NB4 (cell line): ENCODE data around the gene CALD1.

Experiments used
- POLR2A ChIP-seq: IDR thresholded peaks from 2 replicates; pipeline ENCODE4 v1.6.1; 2011; ENCODE audit warnings: mild to moderate bottlenecking; ENCODE audit not compliant: insufficient read length; ENCODE audit errors: extremely low read depth
- TF ChIP-seq, protein P1 (sequence below): IDR thresholded peaks from one replicate; pipeline ENCODE4 v1.5.1; 2012; ENCODE audit warnings: low read depth, low read length
- TF ChIP-seq, protein P2 (sequence below): IDR thresholded peaks from 2 replicates; pipeline ENCODE4 v1.6.1; 2011; ENCODE audit warnings: low read depth, low read length

DNA sequence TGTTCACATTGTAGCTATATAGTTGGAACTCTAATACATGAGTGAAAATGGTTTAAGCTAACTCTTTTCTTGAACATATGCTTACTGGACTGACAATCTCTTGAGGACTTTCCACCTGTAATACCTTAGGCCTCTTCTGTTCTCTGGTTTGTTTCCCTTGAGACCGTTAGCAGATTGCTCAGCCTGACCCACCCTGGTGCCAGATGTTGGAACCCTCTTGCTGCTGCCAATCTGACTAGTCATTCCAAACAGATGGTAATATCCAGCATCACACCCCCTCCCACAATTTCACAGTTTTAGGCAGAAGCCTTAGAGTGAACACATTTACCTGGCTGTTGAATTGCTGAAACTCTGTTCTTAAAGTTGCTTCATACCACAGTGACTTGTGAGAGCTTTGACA, 18.7 kb downstream of the CALD1 start:
- TF ChIP-seq, protein P1, sequence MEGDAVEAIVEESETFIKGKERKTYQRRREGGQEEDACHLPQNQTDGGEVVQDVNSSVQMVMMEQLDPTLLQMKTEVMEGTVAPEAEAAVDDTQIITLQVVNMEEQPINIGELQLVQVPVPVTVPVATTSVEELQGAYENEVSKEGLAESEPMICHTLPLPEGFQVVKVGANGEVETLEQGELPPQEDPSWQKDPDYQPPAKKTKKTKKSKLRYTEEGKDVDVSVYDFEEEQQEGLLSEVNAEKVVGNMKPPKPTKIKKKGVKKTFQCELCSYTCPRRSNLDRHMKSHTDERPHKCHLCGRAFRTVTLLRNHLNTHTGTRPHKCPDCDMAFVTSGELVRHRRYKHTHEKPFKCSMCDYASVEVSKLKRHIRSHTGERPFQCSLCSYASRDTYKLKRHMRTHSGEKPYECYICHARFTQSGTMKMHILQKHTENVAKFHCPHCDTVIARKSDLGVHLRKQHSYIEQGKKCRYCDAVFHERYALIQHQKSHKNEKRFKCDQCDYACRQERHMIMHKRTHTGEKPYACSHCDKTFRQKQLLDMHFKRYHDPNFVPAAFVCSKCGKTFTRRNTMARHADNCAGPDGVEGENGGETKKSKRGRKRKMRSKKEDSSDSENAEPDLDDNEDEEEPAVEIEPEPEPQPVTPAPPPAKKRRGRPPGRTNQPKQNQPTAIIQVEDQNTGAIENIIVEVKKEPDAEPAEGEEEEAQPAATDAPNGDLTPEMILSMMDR = no peak
- no peak for TF ChIP-seq POLR2A
- TF ChIP-seq, protein P2, sequence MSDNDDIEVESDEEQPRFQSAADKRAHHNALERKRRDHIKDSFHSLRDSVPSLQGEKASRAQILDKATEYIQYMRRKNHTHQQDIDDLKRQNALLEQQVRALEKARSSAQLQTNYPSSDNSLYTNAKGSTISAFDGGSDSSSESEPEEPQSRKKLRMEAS = no peak
